IMR-90 (cell line): ENCODE results near the gene GRM4. TPM values are rescaled to one million over a fixed set of nuclear protein-coding genes. Genes with fewer than 3 reads are reported as not detected.

Experiments used
- ATAC-seq: fragments of 200-7000 bp; cut with Tn5 transposase; 2 replicates; pipeline ENCODE4 v1.9.1; 2020; ENCODE audit warnings: low read depth, mild to moderate bottlenecking, moderate library complexity
- BruUV-seq: library from RNA; stranded (reverse); fragments of 400-500 nt; replicated peaks from 2 replicates; lab custom pipeline; 2021; lab: Mats Ljungman, UMichigan
- CTCF ChIA-PET: fragments of 300-600 bp; formaldehyde crosslinking; extraction: SDS; loops from one replicate; lab custom pipeline; 2021; ENCODE audit warnings: antibody characterized with exemption; lab: Yijun Ruan, JAX
- POLR2A ChIA-PET: fragments of 300-600 bp; sonication (Branson Sonifier 250); formaldehyde crosslinking; loops from one replicate; lab custom pipeline; 2022; ENCODE audit warnings: antibody characterized with exemption; ENCODE audit not compliant: unreplicated experiment; lab: Charles Lee
- DNase-seq: peaks from one replicate; pipeline ENCODE4 v3.0.0; 2013
- H2AFZ ChIP-seq: replicated peaks from 2 replicates; pipeline ENCODE3; 2013; ENCODE audit warnings: low read length, mild to moderate bottlenecking; ENCODE audit not compliant: poor library complexity
- H2AK5ac ChIP-seq: 2 replicates; pipeline ENCODE4 v1.6.1; 2013; ENCODE audit warnings: low read depth, low read length, inconsistent platforms
- H2AK9ac ChIP-seq: replicated peaks from 2 replicates; pipeline ENCODE3; 2013; ENCODE audit warnings: mild to moderate bottlenecking, low read depth, low read length, moderate library complexity; ENCODE audit not compliant: poor library complexity
- H2BK120ac ChIP-seq: 2 replicates; pipeline ENCODE4 v1.6.1; 2013; ENCODE audit warnings: low read depth, low read length, inconsistent platforms
- H2BK15ac ChIP-seq: 3 replicates; pipeline ENCODE4 v1.6.1; 2013; ENCODE audit warnings: low read depth, low read length, inconsistent platforms
- H2BK20ac ChIP-seq: 2 replicates; pipeline ENCODE4 v1.6.1; 2013; ENCODE audit warnings: low read depth, mild to moderate bottlenecking, inconsistent platforms, low read length, moderate library complexity
- H2BK5ac ChIP-seq: 2 replicates; pipeline ENCODE4 v1.6.1; 2013; ENCODE audit warnings: mild to moderate bottlenecking, low read depth, low read length, inconsistent platforms; ENCODE audit not compliant: poor library complexity, severe bottlenecking
- H3K14ac ChIP-seq: replicated peaks from 2 replicates; pipeline ENCODE4 v1.6.1; 2013; ENCODE audit warnings: low read depth, low read length, inconsistent platforms
- H3K18ac ChIP-seq: 2 replicates; pipeline ENCODE4 v1.6.1; 2013; ENCODE audit warnings: low read depth, low read length, control low read depth
- H3K23ac ChIP-seq: 2 replicates; pipeline ENCODE4 v1.6.1; 2013; ENCODE audit warnings: low read depth, low read length, inconsistent platforms
- H3K27ac ChIP-seq: 2 replicates; pipeline ENCODE4 v1.5.1; 2013; ENCODE audit warnings: mild to moderate bottlenecking, control low read depth, low read length; ENCODE audit not compliant: insufficient read depth
- H3K27me3 ChIP-seq: 2 replicates; pipeline ENCODE4 v1.6.1; 2013; ENCODE audit warnings: low read length; ENCODE audit not compliant: control insufficient read depth, insufficient read depth
- H3K36me3 ChIP-seq: 2 replicates; pipeline ENCODE4 v1.6.1; 2013; ENCODE audit warnings: low read length, mixed read lengths; ENCODE audit not compliant: control insufficient read depth, insufficient read depth
- H3K4ac ChIP-seq: 2 replicates; pipeline ENCODE4 v1.6.1; 2013; ENCODE audit warnings: low read depth, low read length, inconsistent platforms
- H3K4me1 ChIP-seq: 2 replicates; pipeline ENCODE4 v1.6.1; 2013; ENCODE audit warnings: low read length, mixed read lengths; ENCODE audit not compliant: control insufficient read depth, insufficient read depth
- H3K4me2 ChIP-seq: 2 replicates; pipeline ENCODE4 v1.6.1; 2013; ENCODE audit warnings: low read depth, mild to moderate bottlenecking, control low read depth, low read length, moderate library complexity
- H3K4me3 ChIP-seq: 2 replicates; pipeline ENCODE4 v1.5.1; 2013; ENCODE audit warnings: low read depth, mild to moderate bottlenecking, control low read depth, low read length, moderate library complexity; ENCODE audit not compliant: insufficient read depth
- H3K56ac ChIP-seq: 2 replicates; pipeline ENCODE4 v1.6.1; 2013; ENCODE audit warnings: low read length, inconsistent platforms; ENCODE audit not compliant: insufficient read depth; ENCODE audit errors: extremely low read depth
- H3K79me1 ChIP-seq, 2 experiments: 2 replicates each; pipeline ENCODE4 v1.6.1; 2013; ENCODE audit warnings: low read length in 2 of 2, inconsistent platforms in 1 of 2, low read depth in 1 of 2
- H3K9ac ChIP-seq: 2 replicates; pipeline ENCODE4 v1.6.1; 2013; ENCODE audit warnings: low read depth, low read length, control low read depth
- H3K9me1 ChIP-seq: 2 replicates; pipeline ENCODE4 v1.6.1; 2013; ENCODE audit warnings: low read length, inconsistent platforms; ENCODE audit not compliant: insufficient read depth
- H3K9me3 ChIP-seq: 2 replicates; pipeline ENCODE4 v1.6.1; 2013; ENCODE audit warnings: low read length; ENCODE audit not compliant: control insufficient read depth, insufficient read depth
- H4K20me1 ChIP-seq: 2 replicates; pipeline ENCODE4 v1.6.1; 2013; ENCODE audit warnings: low read length, inconsistent platforms; ENCODE audit not compliant: insufficient read depth
- H4K5ac ChIP-seq: 2 replicates; pipeline ENCODE4 v1.6.1; 2013; ENCODE audit warnings: mild to moderate bottlenecking, low read depth, low read length, control low read depth
- H4K8ac ChIP-seq, 2 experiments: 2 replicates each; pipeline ENCODE4 v1.6.1; 2013; ENCODE audit warnings: low read depth in 2 of 2, low read length in 2 of 2, control low read depth in 1 of 2, inconsistent platforms in 1 of 2
- H4K91ac ChIP-seq: 2 replicates; pipeline ENCODE4 v1.6.1; 2013; ENCODE audit warnings: low read depth, low read length, inconsistent platforms; ENCODE audit not compliant: insufficient read depth
- RAD21 ChIP-seq: IDR thresholded peaks from 2 replicates; pipeline ENCODE4 v1.6.1; 2012; ENCODE audit warnings: low read length, improper control_type of control experiment
- RCOR1 ChIP-seq: IDR thresholded peaks from 2 replicates; pipeline ENCODE4 v1.6.1; 2012; ENCODE audit warnings: mild to moderate bottlenecking, low read length, improper control_type of control experiment; ENCODE audit not compliant: insufficient replicate concordance
- RFX5 ChIP-seq: IDR thresholded peaks from 2 replicates; pipeline ENCODE4 v1.8.0; 2012; ENCODE audit warnings: low read depth, mild to moderate bottlenecking, low read length, moderate library complexity
- WGBS, 2 experiments: methylation state at CpG; one replicate each; pipeline versions ENCODE4 v1.1.5 to v1.1.7; 2013; ENCODE audit warnings: missing lambda C conversion rate in 2 of 2; ENCODE audit not compliant: insufficient read length in 1 of 2; ENCODE audit errors: extremely low coverage in 2 of 2; 5-methylcytosine and 5-hydroxymethylcytosine counted together
- dilution Hi-C: fragments of 300-500 bp; cut with HindIII; formaldehyde crosslinking; loops from one replicate; pipeline ENCODE4 v1.14.3; 2018; ENCODE audit warnings: low sequenced_read_pairs; ENCODE audit not compliant: unreplicated experiment
- in situ Hi-C: fragments of 300-500 bp; cut with MboI; formaldehyde crosslinking; loops from 3 replicates; pipeline ENCODE4 v1.14.3; 2019; ENCODE audit warnings: low sequenced_read_pairs, inconsistent platforms, mixed read lengths
- intact Hi-C: fragments of 100-400 bp; cut with micrococcal nuclease; formaldehyde crosslinking; loops from 2 replicates; pipeline ENCODE4 v1.10.0; 2022
- polyA plus RNA-seq, 3 experiments: library from polyadenylated mRNA; depleted of rRNA; stranded (reverse); fragments of >200 nt; gene quantifications; 2 replicates each; pipeline ENCODE4 v1.2.3, GENCODE V29; 2012; ENCODE audit warnings: low replicate concordance in 1 of 3
- total RNA-seq: library from RNA; depleted of rRNA; stranded (reverse); fragments of >200 nt; gene quantifications from 2 replicates; pipeline ENCODE4 v1.2.3, GENCODE V29; 2012
- TF ChIP-seq, protein P1 (sequence below): fragments of 150-350 bp; IDR thresholded peaks from 2 replicates; pipeline ENCODE4 v1.6.1; 2017; ENCODE audit warnings: mild to moderate bottlenecking, antibody characterized with exemption, low read length, low read depth

Gene GRM4
- total and polyA plus RNA-seq, 2 of the 4 experiments (the other 2 are of a cell fraction), result 0.02 TPM; not detected in 1

DNA sequence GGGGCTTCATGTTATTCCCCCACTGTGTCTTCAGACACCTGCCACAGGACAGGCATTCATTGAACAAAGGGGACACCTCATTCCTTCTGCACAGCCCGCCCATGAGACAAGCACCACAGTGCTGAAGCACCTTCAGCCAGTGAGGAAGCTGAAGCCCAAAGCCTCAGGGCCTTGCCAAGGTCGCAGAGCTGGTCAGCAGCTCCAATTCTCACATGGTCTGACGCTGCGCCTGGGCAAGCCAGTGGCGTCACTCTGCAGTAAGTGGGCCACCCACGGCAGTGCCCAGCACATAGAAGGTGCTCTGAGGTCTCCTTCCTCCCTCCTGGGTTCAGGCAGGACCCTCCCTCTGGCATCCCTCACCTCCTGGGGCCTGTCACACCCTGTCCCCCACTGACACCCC lies 43.2 kb downstream of the GRM4 start:
- no peak overlapping the region for H3K4me2 ChIP-seq
- H3K9me1 ChIP-seq, result no peaks in the 10 kb centered on the region
- intact Hi-C loops, result no loop called here
- no peak overlapping the region for H2BK15ac ChIP-seq
- no peak overlapping the region for H2BK120ac ChIP-seq
- no peak overlapping the region for H3K23ac ChIP-seq
- ATAC-seq (no peak), DNase-seq (no peak)
- no peaks in the 10 kb centered on the region for H3K4me1 ChIP-seq
- no peak overlapping the region for H3K14ac ChIP-seq
- H2AK5ac ChIP-seq, result no peak overlapping the region
- no peaks in the 10 kb centered on the region for H4K20me1 ChIP-seq
- H4K8ac ChIP-seq, result no peak overlapping the region
- H2BK5ac ChIP-seq, result no peak overlapping the region
- H3K18ac ChIP-seq, result no peak overlapping the region
- peaks cover 73% of the 10 kb centered on the region for H3K27me3 ChIP-seq
- H3K27ac ChIP-seq, result no peak overlapping the region
- H3K79me1 ChIP-seq, result no peaks in the 10 kb centered on the region
- dilution Hi-C loops, result no loop called here
- no peaks in the 10 kb centered on the region for H3K9me3 ChIP-seq
- no peak overlapping the region for H3K9ac ChIP-seq
- BruUV-seq, result no TSS peak
- ChIA-PET CTCF (no interaction called here), POLR2A (no interaction called here)
- H3K36me3 ChIP-seq, result no peaks in the 10 kb centered on the region
- in situ Hi-C loops, result no loop called here
- no peak overlapping the region for H2AFZ ChIP-seq
- TF ChIP-seq RAD21 (no peak), RFX5 (no peak), RCOR1 (no peak)
- TF ChIP-seq, protein P1, sequence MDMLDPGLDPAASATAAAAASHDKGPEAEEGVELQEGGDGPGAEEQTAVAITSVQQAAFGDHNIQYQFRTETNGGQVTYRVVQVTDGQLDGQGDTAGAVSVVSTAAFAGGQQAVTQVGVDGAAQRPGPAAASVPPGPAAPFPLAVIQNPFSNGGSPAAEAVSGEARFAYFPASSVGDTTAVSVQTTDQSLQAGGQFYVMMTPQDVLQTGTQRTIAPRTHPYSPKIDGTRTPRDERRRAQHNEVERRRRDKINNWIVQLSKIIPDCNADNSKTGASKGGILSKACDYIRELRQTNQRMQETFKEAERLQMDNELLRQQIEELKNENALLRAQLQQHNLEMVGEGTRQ, result no peak
- H3K56ac ChIP-seq, result no peak overlapping the region
- 61% methylated on average over 4 of the region's 6 CpGs; no CpG with 5 or more reads in 1 of the 2 experiments for WGBS, 2 experiments
- no peak overlapping the region for H2AK9ac ChIP-seq
- H3K4ac ChIP-seq, result no peak overlapping the region
- H4K5ac ChIP-seq, result no peak overlapping the region
- no peak overlapping the region for H2BK20ac ChIP-seq
- no peak overlapping the region for H4K91ac ChIP-seq
- no peak overlapping the region for H3K4me3 ChIP-seq
